HepG2 (cell line): ENCODE data around the gene TAS2R30. TPM values are rescaled to one million over a fixed set of nuclear protein-coding genes. Genes with fewer than 3 reads are reported as not detected.
"Not testable (repeated sequence)": the region's sequence is repeated elsewhere in the genome, so short reads cannot be mapped to it uniquely, and the experiment has no call there.

Experiments used
- ATAC-seq: fragments of 200-7000 bp; cut with Tn5 transposase; 3 replicates; pipeline ENCODE4 v1.9.1; 2020; ENCODE audit warnings: mild to moderate bottlenecking, moderate library complexity
- BruUV-seq: library from RNA; stranded (reverse); fragments of 400-500 nt; replicated peaks from 2 replicates; lab custom pipeline; 2021; lab: Mats Ljungman, UMichigan
- CTCF ChIA-PET: fragments of 300-600 bp; formaldehyde crosslinking; extraction: SDS; loops from one replicate; lab custom pipeline; 2021; ENCODE audit warnings: low total read pairs, inconsistent platforms, low intra/inter-chr PET ratio; lab: Yijun Ruan, JAX
- POLR2A ChIA-PET: fragments of 350-600 bp; sonication (Branson Sonifier 250); formaldehyde crosslinking; loops from one replicate; lab custom pipeline; 2020; ENCODE audit warnings: antibody characterized with exemption, inconsistent platforms; lab: Yijun Ruan, JAX
- DNase-seq: peaks from one replicate; pipeline ENCODE4 v3.0.0-alpha.2; 2015; ENCODE audit warnings: low spot score
- FAIRE-seq: peaks from 3 replicates; lab custom pipeline; 2011; peaks lifted over from hg19 to GRCh38; lab: Jason Lieb, UNC
- H2AFZ ChIP-seq: one replicate; pipeline ENCODE4 v1.6.1; 2011; ENCODE audit warnings: low read length, inconsistent platforms
- H3K27ac ChIP-seq: fragments of 300-600 bp; 3 replicates; pipeline ENCODE4 v1.8.0; 2011; ENCODE audit warnings: mixed run types, mild to moderate bottlenecking, mixed read lengths, low read length, inconsistent platforms; ENCODE audit not compliant: insufficient read depth; ENCODE audit errors: extremely low read length
- H3K27me3 ChIP-seq, 2 experiments: fragments of 200-600 bp in 1 of 2; 2 replicates in 1 of 2; 3 replicates in 1 of 2; pipeline versions ENCODE4 v1.6.0 to v1.8.0; 2011; ENCODE audit warnings: low read length in 2 of 2, mild to moderate bottlenecking in 2 of 2, moderate library complexity in 2 of 2, inconsistent platforms in 1 of 2; ENCODE audit not compliant: insufficient read depth in 2 of 2, control insufficient read depth in 1 of 2
- H3K36me3 ChIP-seq, 2 experiments: fragments of 200-600 bp in 1 of 2; replicated peaks in 1 of 2; 2 replicates in 1 of 2; 3 replicates in 1 of 2; pipeline versions ENCODE4 v1.5.1 to v1.8.0; 2011; ENCODE audit warnings: low read length in 2 of 2, inconsistent platforms in 1 of 2; ENCODE audit not compliant: insufficient read depth in 2 of 2, control insufficient read depth in 1 of 2
- H3K4me1 ChIP-seq: 2 replicates; pipeline ENCODE4 v1.5.1; 2012; ENCODE audit warnings: low read length, inconsistent platforms; ENCODE audit not compliant: insufficient read depth
- H3K4me2 ChIP-seq: 2 replicates; pipeline ENCODE4 v1.6.0; 2011; ENCODE audit warnings: low read depth, low read length, inconsistent platforms
- H3K4me3 ChIP-seq, 3 experiments: fragments of 200-600 bp in 1 of 3; sonication (generic), shearing (Covaris generic) in 1 of 3; replicated peaks in 1 of 3; 2 replicates each; pipeline ENCODE4 v1.5.1; 2011 to 2016; ENCODE audit warnings: low read length in 3 of 3, inconsistent platforms in 2 of 3, low read depth in 2 of 3, mild to moderate bottlenecking in 2 of 3, control low read depth in 1 of 3, mixed read lengths in 1 of 3; ENCODE audit not compliant: insufficient read depth in 1 of 3
- H3K79me2 ChIP-seq: one replicate; pipeline ENCODE4 v1.6.1; 2011; ENCODE audit warnings: low read length, inconsistent platforms; ENCODE audit not compliant: insufficient read depth
- H3K9ac ChIP-seq: 2 replicates; pipeline ENCODE4 v1.6.0; 2011; ENCODE audit warnings: mild to moderate bottlenecking, low read depth, low read length, inconsistent platforms; ENCODE audit not compliant: insufficient read depth
- H3K9me3 ChIP-seq: 2 replicates; pipeline ENCODE4 v1.5.1; 2012; ENCODE audit warnings: mild to moderate bottlenecking, low read length
- H4K20me1 ChIP-seq: 2 replicates; pipeline ENCODE4 v1.6.0; 2011; ENCODE audit warnings: inconsistent platforms, mild to moderate bottlenecking, low read length, moderate library complexity; ENCODE audit not compliant: insufficient read depth
- MEF2D ChIP-seq: sonication (generic); formaldehyde crosslinking; IDR thresholded peaks from 2 replicates; pipeline ENCODE4 v1.5.1; 2020; ENCODE audit warnings: mild to moderate bottlenecking, missing genetic modification reagents
- U2AF2 ChIP-seq: fragments of 200-400 bp; formaldehyde crosslinking; IDR thresholded peaks from 2 replicates; pipeline ENCODE4 v1.6.1; 2017; ENCODE audit warnings: low read depth, mild to moderate bottlenecking, low read length
- WGBS: methylation state at CpG from one replicate; pipeline ENCODE4 v1.1.6; 2017; ENCODE audit warnings: low lambda C conversion rate; 5-methylcytosine and 5-hydroxymethylcytosine counted together
- in situ Hi-C: cut with HindIII; loops from 2 replicates; pipeline ENCODE4 v1.10.0; 2017; ENCODE audit warnings: low pct_unique_long_range_greater_than_20kb; ENCODE audit not compliant: extremely low pct_ligation_motif_present
- intact Hi-C: fragments of 100-400 bp; cut with micrococcal nuclease; formaldehyde crosslinking; loops from one replicate; pipeline ENCODE4 v1.10.0; 2022; ENCODE audit not compliant: unreplicated experiment
- polyA plus RNA-seq, 8 experiments: library from polyadenylated mRNA; depleted of rRNA in 3 of 8; stranded (reverse) in 7 of 8; unstranded in 1 of 8; fragments of >200 nt; fragmentation: Illumina TruSeq in 4 of 8; extraction: Trizol in 4 of 8; gene quantifications; 2 replicates each; pipeline versions ENCODE4 v1.2.1 to v1.2.3, GENCODE V29; 2011 to 2016; ENCODE audit warnings: low read depth in 4 of 8, missing spikeins in 1 of 8, mixed read lengths in 1 of 8; ENCODE audit not compliant: insufficient read depth in 1 of 8
- total RNA-seq, 5 experiments: library from RNA; depleted of rRNA; stranded (reverse); fragments of >200 nt; fragmentation: Illumina TruSeq; extraction: Trizol; gene quantifications; 2 replicates each; pipeline ENCODE4 v1.2.3, GENCODE V29; 2016; ENCODE audit warnings: low read depth in 1 of 5

Gene TAS2R30
- total and polyA plus RNA-seq, 2 of the 13 experiments (the other 11 are each of a cell fraction or from before 2014, with no cell fraction given) = 0.42 to 5.2 TPM

GRCh38 chr12:11105546-11105945 lies 28.9 kb downstream of the TAS2R30 start:
- FAIRE-seq (no peak), ATAC-seq (no peak), DNase-seq (no peak)
- H3K27me3 ChIP-seq = no peaks in the 10 kb centered on the region
- H3K9ac ChIP-seq = no peak overlapping the region
- ChIA-PET POLR2A (no interaction called here), CTCF (no interaction called here)
- no peaks in the 10 kb centered on the region for H3K9me3 ChIP-seq
- no peak for TF ChIP-seq MEF2D (CRISPR knock-in tag)
- TF ChIP-seq U2AF2 = no peak
- H3K4me3 ChIP-seq = no peak overlapping the region
- H3K4me2 ChIP-seq = no peak overlapping the region
- intact Hi-C loops (no loop called here), in situ Hi-C loops (no loop called here)
- H3K4me1 ChIP-seq = peaks cover 8% of the 10 kb centered on the region
- H3K79me2 ChIP-seq = peaks cover 35% of the 10 kb centered on the region
- no peak overlapping the region for H2AFZ ChIP-seq
- no peaks in the 10 kb centered on the region for H4K20me1 ChIP-seq
- BruUV-seq = no TSS peak
- 50% methylated on average over 2 of the region's 2 CpGs for WGBS
- H3K36me3 ChIP-seq = no peaks in the 10 kb centered on the region
- no peak overlapping the region for H3K27ac ChIP-seq

GRCh38 chr12:11094910-11095309 lies 39.5 kb downstream of the TAS2R30 start:
- FAIRE-seq, BruUV-seq, H3K9me3 ChIP-seq, H3K4me1 ChIP-seq, H3K9ac ChIP-seq, H2AFZ ChIP-seq, POLR2A ChIA-PET, H3K79me2 ChIP-seq, ATAC-seq, H4K20me1 ChIP-seq, intact Hi-C loops, H3K36me3 ChIP-seq, DNase-seq, H3K27me3 ChIP-seq, H3K4me2 ChIP-seq, CTCF ChIA-PET, H3K27ac ChIP-seq, H3K4me3 ChIP-seq: not testable (repeated sequence)
- in situ Hi-C loops = loop anchor here (10.0 kb wide), 1 partner anchor 60 kb away; the partner anchor contains the start of gene TAS2R31
- WGBS = no CpG with 5 or more reads among the region's 2 CpGs
